GM21723 (cell line): ENCODE measurements around the gene PDIA4.

Experiments used
- ATAC-seq: cut with Tn5 transposase; IDR thresholded peaks from one replicate; pipeline ENCODE4 v1.9.1; 2021; ENCODE audit warnings: mild to moderate bottlenecking, moderate library complexity; ENCODE audit not compliant: unreplicated experiment

PDIA4 gene

GRCh38 chr7:148975896-148976295 lies 52.4 kb downstream of the PDIA4 start:
- no peak for ATAC-seq

- ATAC-seq = no peak
Observed at GRCh38 chr7:148973256-148973655, 55.0 kb downstream of the PDIA4 start.

GRCh38 chr7:148972375-148972774 lies 55.9 kb downstream of the PDIA4 start:
- ATAC-seq = no peak

GRCh38 chr7:148967602-148968001 lies 60.7 kb downstream of the PDIA4 start:
- ATAC-seq = no peak

- peak; percentile 7 for ATAC-seq
Observed at GRCh38 chr7:148967032-148967372, 61.3 kb downstream of the PDIA4 start.

GRCh38 chr7:148964483-148965267 lies 63.6 kb downstream of the PDIA4 start:
- ATAC-seq = no peak

- ATAC-seq = no peak
Observed at GRCh38 chr7:148963583-148964482, 64.5 kb downstream of the PDIA4 start.

- ATAC-seq = peak; percentile 71
Observed at GRCh38 chr7:148962823-148963582, 65.3 kb downstream of the PDIA4 start.

GRCh38 chr7:148962440-148962822 lies 65.9 kb downstream of the PDIA4 start:
- ATAC-seq = peak; percentile 8

GRCh38 chr7:148959726-148960125 lies 68.6 kb downstream of the PDIA4 start:
- ATAC-seq = no peak

GRCh38 chr7:148958061-148958460 lies 70.2 kb downstream of the PDIA4 start:
- ATAC-seq = no peak

- ATAC-seq = no peak
Observed at GRCh38 chr7:148954766-148955165, 73.5 kb downstream of the PDIA4 start.

- ATAC-seq = no peak
Observed at GRCh38 chr7:148953676-148954075, 74.6 kb downstream of the PDIA4 start.
